Stimulated activated CD4-positive, alpha-beta T cell treated with anti-CD3 and anti-CD28 coated beads, Interleukin-2, amount 100 ng/mL, for 48 hours (primary cell): ENCODE results near the gene KEAP1.

Experiments
- DNase-seq, 2 donors: peaks; one replicate each; pipeline ENCODE4 v3.0.0-alpha.2; 2020

Gene KEAP1

GRCh38 chr19:10521461-10522171 lies 18.5 kb upstream of the KEAP1 start:
- DNase-seq = no peak

- DNase-seq = no peak
These were observed 17.6 kb upstream of the KEAP1 start for GRCh38 chr19:10520652-10521318.

GRCh38 chr19:10519421-10519820 lies 16.3 kb upstream of the KEAP1 start:
- no peak for DNase-seq

- no peak for DNase-seq
These were observed 15.5 kb upstream of the KEAP1 start for GRCh38 chr19:10518444-10519361.

GRCh38 chr19:10517760-10518443 lies 14.7 kb upstream of the KEAP1 start:
- no peak for DNase-seq

- DNase-seq = no peak
These were observed 14.2 kb upstream of the KEAP1 start, which contains the start of gene S1PR5 for GRCh38 chr19:10517361-10517759. Gene S1PR5, minus strand, starts transcription at chr19:10517447. Its CDS starts 2,436 bp downstream, at chr19:10515011.

GRCh38 chr19:10516671-10517286 lies 13.6 kb upstream of the KEAP1 start:
- DNase-seq = no peak

GRCh38 chr19:10516064-10516385 lies 12.9 kb upstream of the KEAP1 start:
- DNase-seq = no peak

- DNase-seq = peak in 1 of 2 donors; percentile 33
These were observed 11.3 kb upstream of the KEAP1 start for GRCh38 chr19:10514211-10515145.

- DNase-seq = no peak
These were observed 10.1 kb upstream of the KEAP1 start for GRCh38 chr19:10513223-10513622.

- DNase-seq = peak; percentile 62 to 64
These were observed 7.2 kb upstream of the KEAP1 start for GRCh38 chr19:10510301-10510802.

GRCh38 chr19:10508707-10509106 lies 5.6 kb upstream of the KEAP1 start:
- peak in 1 of 2 donors; percentile 27 for DNase-seq

GRCh38 chr19:10508036-10508435 lies 4.9 kb upstream of the KEAP1 start:
- no peak for DNase-seq

- peak; percentile 89 to 91 for DNase-seq
These were observed 2.5 kb upstream of the KEAP1 start for GRCh38 chr19:10505583-10506229.

GRCh38 chr19:10502524-10503001 lies 593 bp downstream of the KEAP1 start:
- peak; percentile 82 to 84 for DNase-seq

GRCh38 chr19:10501971-10502523 lies 1.1 kb downstream of the KEAP1 start:
- peak; percentile 34 to 47 for DNase-seq

- DNase-seq = no peak
These were observed 2.9 kb downstream of the KEAP1 start for GRCh38 chr19:10500247-10500592.

- no peak for DNase-seq
These were observed 3.5 kb downstream of the KEAP1 start for GRCh38 chr19:10499550-10500246.

GRCh38 chr19:10497371-10497770 lies 5.8 kb downstream of the KEAP1 start:
- DNase-seq = no peak
